GM04504 (cell line): ENCODE results near the gene TRMT61A.
"Not testable (repeated sequence)": the region's sequence is repeated elsewhere in the genome, so short reads cannot be mapped to it uniquely, and the experiment has no call there.

Experiments
- DNase-seq: peaks from one replicate; pipeline ENCODE4 v3.0.0-alpha.2; 2012; ENCODE audit warnings: low read depth

TRMT61A gene

GRCh38 chr14:103523575-103523954 lies 5.4 kb upstream of the TRMT61A start:
- DNase-seq = no peak

DNA sequence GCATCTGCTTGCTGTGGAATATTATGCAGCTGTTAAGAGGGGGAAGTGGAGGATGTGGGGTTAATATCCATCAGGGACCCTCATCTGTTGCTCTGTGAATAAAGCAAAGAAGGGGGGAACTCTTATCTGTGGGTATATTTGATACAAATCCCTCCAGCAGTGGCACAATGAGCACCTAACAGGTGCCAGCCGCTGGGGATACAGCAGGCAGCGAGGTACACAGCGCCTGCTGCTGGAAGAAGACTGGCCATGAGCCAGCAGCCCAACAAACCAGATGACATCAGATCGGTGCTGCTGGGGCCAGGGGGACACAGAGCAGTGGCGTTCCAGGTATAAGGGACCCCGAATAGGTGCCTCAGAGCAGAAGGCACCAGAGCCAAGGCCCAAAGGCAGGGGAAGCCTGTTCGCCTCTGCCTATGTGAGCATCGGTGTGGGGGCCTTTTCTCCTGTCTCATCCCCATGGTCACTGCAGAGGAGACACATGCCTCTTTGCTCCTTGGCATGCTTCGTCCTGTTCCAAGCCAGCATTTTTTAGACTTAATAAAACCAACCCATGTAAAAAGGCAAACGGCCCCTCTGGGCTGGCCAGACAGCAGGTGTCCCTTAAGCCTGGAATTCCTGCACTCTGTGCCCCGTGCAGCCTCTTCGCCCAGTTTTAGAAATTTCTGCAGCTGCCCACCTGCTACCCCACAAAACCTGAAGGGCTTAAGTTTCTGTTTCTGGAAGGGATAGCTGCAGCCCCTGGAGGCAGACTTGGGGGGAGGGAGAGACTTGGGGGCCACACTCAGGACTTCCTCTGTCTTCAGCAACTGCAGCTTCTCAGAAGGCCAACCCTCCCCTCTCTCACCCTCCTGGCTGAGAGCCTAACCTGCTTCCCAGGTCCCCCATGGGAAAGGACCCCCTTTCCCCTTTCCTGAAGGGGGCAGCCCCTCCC lies 4.7 kb upstream of the TRMT61A start:
- DNase-seq = no peak

- DNase-seq = not testable (repeated sequence)
These were observed 3.4 kb upstream of the TRMT61A start for GRCh38 chr14:103525430-103526246.

GRCh38 chr14:103526247-103526913 lies 2.6 kb upstream of the TRMT61A start:
- no peak for DNase-seq

GRCh38 chr14:103526914-103527248 lies 2.1 kb upstream of the TRMT61A start:
- no peak for DNase-seq

GRCh38 chr14:103527408-103528145 lies 1.4 kb upstream of the TRMT61A start:
- DNase-seq = no peak

GRCh38 chr14:103528146-103528586 lies 830 bp upstream of the TRMT61A start:
- DNase-seq = no peak

GRCh38 chr14:103529383-103530365 lies 678 bp downstream of the TRMT61A start:
- no peak for DNase-seq

DNA sequence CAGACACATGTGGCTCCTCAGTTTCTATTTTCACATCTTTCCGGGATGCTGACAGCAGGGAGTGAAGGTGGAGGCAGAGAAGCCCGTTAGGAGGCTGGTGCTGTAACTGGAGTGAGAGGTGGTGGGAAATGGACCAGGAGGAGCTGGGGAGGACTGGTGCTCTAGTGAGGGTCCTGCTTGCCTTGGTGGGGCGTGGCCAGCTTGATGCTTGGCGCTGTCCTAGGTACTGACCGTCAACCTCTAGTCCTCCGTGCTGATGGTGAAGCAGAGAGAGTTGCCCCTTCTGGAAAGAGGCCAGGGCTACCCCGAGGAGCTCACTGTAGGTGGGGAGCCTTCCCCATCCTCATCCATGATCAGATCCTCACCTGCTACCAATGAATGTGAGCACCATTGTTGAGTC lies 1.4 kb downstream of the TRMT61A start:
- no peak for DNase-seq

- DNase-seq = no peak
These were observed 1.8 kb downstream of the TRMT61A start for GRCh38 chr14:103530831-103531230.

GRCh38 chr14:103531421-103532215 lies 2.6 kb downstream of the TRMT61A start:
- DNase-seq = no peak

DNA sequence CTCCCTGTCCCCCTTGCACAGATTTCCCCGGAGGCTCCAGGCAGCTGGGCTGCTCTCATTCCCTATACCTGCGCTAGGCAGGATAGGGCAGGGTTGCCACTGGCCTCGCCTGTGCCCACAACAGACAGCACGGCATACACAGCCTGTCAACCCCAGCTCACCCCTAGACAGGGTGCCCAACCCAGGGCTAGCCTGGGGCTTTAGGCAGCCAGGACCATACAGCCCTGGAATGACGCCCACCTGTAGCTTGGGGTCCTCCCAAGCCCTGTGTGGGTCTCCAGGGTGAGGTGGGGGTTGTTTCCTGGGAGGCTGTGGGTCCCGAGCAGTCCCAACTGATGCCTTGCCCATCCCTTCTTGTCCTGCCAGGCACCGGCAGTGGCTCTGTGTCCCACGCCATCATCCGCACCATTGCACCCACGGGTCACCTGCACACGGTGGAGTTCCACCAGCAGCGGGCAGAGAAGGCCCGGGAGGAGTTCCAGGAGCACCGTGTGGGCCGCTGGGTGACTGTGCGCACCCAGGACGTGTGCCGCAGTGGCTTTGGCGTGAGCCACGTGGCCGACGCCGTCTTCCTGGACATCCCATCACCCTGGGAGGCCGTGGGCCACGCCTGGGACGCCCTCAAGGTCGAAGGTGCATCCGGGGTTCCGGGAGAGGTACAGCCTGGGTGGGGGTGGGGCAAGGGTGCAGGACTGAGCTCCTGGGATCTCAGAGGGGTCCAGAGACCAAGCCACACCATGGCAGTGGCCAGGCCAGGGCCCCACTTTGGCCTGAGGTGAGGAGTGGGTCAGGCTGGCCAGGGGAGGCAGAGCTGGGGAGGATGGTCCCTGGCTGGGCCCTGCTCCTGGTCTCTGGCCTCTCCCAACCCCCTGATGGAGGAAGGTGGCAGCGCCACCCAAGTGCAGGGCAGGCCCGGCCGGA lies 3.5 kb downstream of the TRMT61A start:
- no peak for DNase-seq

- DNase-seq = no peak
These were observed 4.4 kb downstream of the TRMT61A start for GRCh38 chr14:103533137-103533998.

- DNase-seq = no peak
These were observed 5.1 kb downstream of the TRMT61A start for GRCh38 chr14:103533999-103534575.

GRCh38 chr14:103534576-103535061 lies 5.6 kb downstream of the TRMT61A start:
- DNase-seq = no peak

GRCh38 chr14:103535081-103535890 lies 6.3 kb downstream of the TRMT61A start:
- DNase-seq = no peak
